ENCODE measurements around the gene KDM3B.

- TF ChIP-seq ZFP3 (CRISPR knock-in tag; IDR thresholded peaks at IDR 0.05): no peak
- no peak for TF ChIP-seq ISL1 (CRISPR knock-in tag; IDR thresholded peaks at IDR 0.05)
- TF ChIP-seq ZNF70 (CRISPR knock-in tag; IDR thresholded peaks at IDR 0.05): no peak
- no peak for TF ChIP-seq CREB5 (CRISPR knock-in tag; IDR thresholded peaks at IDR 0.05; ENCODE audit: low read depth)
- no peak for TF ChIP-seq ARNTL (CRISPR knock-in tag; IDR thresholded peaks at IDR 0.05; ENCODE audit: borderline replicate concordance, low read depth)
- no peak for TF ChIP-seq TCF4 (CRISPR knock-in tag; IDR thresholded peaks at IDR 0.05; ENCODE audit: borderline replicate concordance)
Measured at GRCh38 chr5:138408023-138408422, 55.5 kb downstream of the KDM3B start.

Measured in SK-N-SH treated with all-trans-retinoic acid at 6 μM for 48 hours (cell line).